GM12873 (cell line): ENCODE data around the gene SYNPR.

Source experiments
- CTCF ChIP-seq: IDR thresholded peaks from 2 replicates; pipeline ENCODE4 v1.5.1; 2012; ENCODE audit warnings: low read depth, mild to moderate bottlenecking, moderate library complexity, low read length, control low read depth; ENCODE audit not compliant: insufficient read depth; ENCODE audit errors: missing control alignments

The SYNPR gene

GRCh38 chr3:63441262-63441661 is 163.2 kb downstream of the SYNPR start:
- no peak for TF ChIP-seq CTCF

GRCh38 chr3:63442918-63443317 is 164.8 kb downstream of the SYNPR start:
- no peak for TF ChIP-seq CTCF

GRCh38 chr3:63450023-63450422 is 171.9 kb downstream of the SYNPR start:
- no peak for TF ChIP-seq CTCF

DNA sequence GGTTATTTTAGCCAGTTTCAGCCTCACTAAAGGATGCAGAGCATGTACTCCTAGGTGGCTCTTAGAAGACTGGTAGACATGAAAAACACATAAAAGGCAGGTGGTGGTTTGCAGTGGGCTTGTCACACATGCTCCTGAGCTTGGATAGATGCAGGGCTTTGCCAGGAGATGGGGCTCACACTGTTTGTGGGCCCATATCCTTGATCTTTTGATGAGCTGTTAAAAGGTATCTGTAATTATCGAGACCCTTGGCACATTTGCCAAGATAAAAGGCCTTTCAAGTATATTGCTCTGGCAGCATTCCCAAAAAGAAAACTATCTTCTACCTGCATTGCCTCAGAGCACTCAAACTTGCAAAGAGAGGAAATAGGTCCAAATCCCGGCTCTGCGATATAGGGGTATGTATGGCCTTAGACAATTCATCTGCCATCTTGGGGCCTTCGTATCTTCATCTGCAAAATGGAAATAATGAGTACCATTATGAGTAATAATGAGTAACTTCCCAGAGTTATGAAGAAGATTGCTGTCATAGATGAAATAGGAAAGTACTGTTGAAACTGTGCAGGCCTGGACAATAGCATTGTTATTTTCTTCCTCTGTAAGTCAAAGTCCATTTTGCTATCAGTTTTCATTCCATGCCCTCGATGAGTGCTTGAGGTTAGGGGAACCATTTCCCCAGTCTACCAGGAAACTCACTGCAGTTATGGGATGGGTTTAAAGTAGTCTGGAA is 172.7 kb downstream of the SYNPR start:
- TF ChIP-seq CTCF, result no peak

GRCh38 chr3:63456901-63457300 is 178.8 kb downstream of the SYNPR start:
- TF ChIP-seq CTCF, result no peak

- no peak for TF ChIP-seq CTCF
Measured at GRCh38 chr3:63458405-63458804, 180.3 kb downstream of the SYNPR start.

GRCh38 chr3:63462732-63463131 is 184.6 kb downstream of the SYNPR start:
- no peak for TF ChIP-seq CTCF
